GM12801 (cell line): ENCODE data around the gene KDM2B.

Experiments used
- TF ChIP-seq, protein P1 (sequence below): IDR thresholded peaks from one replicate; pipeline ENCODE4 v1.5.1; 2011; ENCODE audit warnings: control low read depth; ENCODE audit not compliant: insufficient read length; ENCODE audit errors: extremely low read depth

Gene KDM2B

GRCh38 chr12:121383601-121384021, 197.2 kb downstream of the KDM2B start:
- TF ChIP-seq, protein P1, sequence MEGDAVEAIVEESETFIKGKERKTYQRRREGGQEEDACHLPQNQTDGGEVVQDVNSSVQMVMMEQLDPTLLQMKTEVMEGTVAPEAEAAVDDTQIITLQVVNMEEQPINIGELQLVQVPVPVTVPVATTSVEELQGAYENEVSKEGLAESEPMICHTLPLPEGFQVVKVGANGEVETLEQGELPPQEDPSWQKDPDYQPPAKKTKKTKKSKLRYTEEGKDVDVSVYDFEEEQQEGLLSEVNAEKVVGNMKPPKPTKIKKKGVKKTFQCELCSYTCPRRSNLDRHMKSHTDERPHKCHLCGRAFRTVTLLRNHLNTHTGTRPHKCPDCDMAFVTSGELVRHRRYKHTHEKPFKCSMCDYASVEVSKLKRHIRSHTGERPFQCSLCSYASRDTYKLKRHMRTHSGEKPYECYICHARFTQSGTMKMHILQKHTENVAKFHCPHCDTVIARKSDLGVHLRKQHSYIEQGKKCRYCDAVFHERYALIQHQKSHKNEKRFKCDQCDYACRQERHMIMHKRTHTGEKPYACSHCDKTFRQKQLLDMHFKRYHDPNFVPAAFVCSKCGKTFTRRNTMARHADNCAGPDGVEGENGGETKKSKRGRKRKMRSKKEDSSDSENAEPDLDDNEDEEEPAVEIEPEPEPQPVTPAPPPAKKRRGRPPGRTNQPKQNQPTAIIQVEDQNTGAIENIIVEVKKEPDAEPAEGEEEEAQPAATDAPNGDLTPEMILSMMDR, result no peak

DNA sequence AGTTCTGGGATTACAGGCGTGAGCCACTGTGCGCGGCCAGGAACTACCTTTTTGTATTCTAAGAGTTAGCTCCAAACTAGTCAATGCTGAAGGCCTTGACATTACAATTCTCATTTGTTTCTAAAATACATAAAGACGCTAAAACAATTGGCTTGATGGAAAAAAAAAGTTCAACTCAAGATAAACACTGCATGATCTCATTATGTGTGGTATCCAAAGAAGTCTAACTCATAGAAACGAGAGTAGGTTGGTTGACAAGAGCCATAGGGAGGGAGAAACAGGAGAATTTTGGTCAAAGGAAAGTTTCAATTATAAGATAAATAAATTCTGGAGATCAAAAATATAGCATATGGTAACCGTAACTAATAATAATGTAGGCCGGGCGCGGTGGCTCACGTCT, 200.9 kb downstream of the KDM2B start:
- TF ChIP-seq, protein P1, result no peak
